GM19455 (cell line): ENCODE data around the gene RRM2.
"Not testable (repeated sequence)": the region's sequence is repeated elsewhere in the genome, so short reads cannot be mapped to it uniquely, and the experiment has no call there.

Experiments used
- ATAC-seq: cut with Tn5 transposase; IDR thresholded peaks from one replicate; pipeline ENCODE4 v1.9.1; 2021; ENCODE audit not compliant: unreplicated experiment

The RRM2 gene

GRCh38 chr2:10132043-10132575 lies 9.6 kb downstream of the RRM2 start:
- ATAC-seq = no peak

GRCh38 chr2:10132596-10132995 lies 10.1 kb downstream of the RRM2 start:
- ATAC-seq = no peak

DNA sequence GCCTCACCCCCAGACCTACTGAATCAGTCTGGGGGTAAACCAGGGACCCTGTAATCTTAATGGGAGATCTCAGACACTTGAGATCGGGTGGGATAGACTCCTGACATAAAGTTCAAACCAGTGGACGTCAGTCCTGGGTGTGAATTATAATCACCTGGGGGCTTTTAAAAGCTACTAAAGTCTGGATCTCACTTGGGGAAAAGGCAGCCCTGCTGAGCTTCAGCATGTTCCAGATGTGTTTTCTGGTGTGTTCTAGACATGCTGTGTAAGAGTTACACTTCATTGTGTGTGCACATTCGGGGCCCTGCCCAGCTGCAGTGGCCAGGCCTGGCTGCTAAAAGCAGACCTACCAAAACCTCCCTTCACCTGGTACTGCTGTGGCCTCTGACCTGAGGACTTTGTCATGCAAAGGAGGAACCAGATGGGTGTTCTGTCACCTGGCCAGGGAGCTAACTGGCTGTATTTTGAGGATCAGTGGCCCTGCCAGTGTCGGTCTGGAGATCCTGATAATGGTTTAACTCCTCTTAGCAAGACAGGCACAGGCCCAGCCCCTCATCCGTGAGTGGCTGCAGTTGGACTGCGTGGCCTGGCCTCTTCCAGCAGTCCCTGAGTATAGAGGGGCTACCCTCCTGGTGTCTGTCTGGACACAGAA lies 10.6 kb downstream of the RRM2 start:
- no peak for ATAC-seq

DNA sequence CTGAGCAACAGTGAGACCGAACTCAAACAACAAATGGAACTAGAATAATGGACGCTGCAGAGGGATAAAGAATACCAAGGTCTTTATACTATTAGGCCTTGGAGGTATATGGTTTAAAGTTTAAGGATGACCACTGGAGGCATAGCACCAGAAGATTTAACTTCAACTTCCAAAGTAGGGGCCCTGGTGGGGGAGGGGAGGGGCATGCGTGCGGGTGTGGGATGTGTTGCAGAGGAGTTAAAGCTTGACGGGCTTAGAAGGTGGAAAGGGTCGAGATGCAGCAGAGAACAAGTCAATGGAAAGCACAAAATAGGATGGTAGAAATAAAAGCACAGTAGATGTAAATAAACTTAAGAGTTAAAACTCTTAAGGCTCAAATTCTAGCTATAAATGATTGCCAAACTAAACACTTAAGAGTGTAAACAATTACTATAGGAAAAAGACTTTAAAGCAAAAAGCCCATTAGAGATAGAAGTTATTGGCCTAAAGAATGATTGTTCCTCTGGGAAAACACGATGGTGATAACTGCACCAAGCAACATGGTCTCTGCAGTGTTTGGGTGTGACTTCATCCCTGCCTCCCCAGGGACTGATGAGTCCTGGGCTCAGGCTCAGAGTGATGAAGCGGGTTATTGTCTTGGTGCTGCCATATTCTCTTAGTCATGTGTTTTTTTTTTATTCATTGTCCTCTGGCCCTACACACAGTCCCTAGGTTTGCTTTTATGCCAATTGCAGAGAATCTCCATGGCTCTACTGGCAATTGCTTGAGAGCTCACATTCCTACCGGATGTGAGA lies 13.0 kb downstream of the RRM2 start:
- no peak for ATAC-seq

GRCh38 chr2:10136101-10136934 lies 13.8 kb downstream of the RRM2 start:
- no peak for ATAC-seq

GRCh38 chr2:10137053-10137843 lies 14.7 kb downstream of the RRM2 start:
- ATAC-seq = no peak

DNA sequence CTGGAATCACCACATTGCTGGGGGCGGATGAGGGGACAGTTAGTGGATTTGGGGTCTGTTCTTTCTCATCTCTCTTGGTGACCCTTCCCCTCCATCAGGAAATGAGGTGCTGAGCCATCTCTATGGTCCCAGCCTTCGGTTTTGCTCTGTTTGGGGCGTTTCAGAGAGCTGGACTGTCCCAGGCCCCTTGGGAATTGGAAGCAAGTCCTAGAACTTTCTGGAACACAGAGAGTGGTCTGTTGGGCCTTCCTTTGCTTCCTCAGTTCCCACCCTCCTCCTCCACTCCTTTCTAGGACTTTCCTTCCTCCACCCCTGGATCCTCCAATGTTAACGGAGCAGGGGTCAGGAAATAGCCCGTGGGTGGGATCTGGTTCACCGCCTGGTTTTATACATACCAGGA lies 17.0 kb downstream of the RRM2 start:
- ATAC-seq = no peak

DNA sequence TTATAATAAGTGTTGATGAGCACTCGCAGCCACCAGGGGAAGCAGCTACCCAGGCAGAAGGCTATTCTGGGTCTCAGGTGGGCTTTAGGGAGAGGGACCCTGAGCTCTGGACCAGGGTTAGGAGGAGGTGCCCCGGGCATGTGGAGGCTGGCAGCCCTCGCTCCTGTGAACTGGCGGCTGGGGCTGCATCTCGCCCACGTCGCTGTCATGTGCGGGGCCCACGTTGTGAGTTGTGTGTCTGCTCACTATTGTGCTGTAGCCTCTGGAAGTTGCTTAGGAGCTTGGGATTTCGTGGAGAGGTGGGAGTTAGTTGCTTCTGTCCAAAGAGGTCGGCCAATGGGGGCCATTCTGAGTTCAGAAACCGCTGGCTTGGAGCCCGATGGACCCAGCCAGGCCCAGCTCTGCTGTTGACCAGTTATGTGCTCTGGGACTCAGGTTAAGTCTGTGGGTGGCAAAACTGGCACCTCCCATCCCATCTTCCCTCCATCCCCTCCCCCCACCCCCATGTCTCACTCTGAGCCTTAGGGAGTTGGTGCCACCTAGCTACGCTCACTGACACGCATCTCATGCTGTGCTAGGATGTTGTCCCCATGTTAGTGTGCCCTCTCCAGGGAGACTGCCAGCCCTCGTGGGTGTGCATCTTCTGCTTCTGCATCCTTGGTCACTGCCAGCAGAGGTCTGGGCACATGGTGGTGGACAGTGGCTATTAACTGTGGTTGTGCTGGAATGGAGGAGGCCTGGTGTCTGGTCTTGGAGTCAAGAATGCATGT lies 18.5 kb downstream of the RRM2 start:
- no peak for ATAC-seq

DNA sequence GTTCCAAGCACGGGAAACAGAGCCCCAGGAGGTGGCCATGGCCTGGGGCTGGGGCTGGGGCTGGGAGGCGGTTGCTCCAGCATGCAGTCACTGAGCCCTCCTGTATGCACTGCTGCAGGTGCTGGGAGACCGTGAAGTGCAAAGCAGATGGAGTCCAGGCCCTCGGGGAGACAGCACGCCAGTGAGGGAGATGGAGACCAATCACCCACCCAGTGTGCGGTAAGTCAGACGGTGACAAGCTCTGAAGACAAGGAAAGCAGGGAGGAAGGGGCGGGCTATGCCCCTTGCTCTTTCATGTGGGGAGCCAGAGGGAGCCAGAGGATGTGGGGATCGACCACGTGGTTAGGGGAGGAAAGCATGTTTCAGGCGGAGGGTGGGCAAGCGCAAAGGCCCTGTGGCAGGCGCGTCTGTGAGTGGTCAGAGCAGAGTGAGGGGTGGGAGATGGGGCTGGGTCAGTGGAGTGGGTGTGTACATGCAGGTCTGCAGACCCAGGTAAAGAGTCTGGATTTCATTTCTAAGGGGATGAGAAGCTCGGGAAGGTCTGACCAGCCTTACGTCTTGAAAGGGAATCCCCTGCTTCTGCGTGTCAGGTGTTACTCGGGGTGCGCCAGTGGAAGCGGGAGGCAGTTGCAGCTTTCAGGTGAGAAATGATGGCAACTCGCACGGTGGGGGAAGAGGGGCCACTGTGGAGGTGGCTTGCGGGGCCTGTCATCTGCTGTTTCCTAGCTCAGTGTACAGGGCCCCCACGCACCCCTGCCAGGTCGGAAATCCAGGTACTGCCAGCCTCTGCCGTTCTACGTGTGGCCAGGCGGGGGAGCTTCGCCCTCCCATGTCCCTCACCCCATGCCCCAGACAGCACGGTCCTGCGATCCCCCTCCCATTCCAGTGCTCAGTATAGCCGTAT lies 19.4 kb downstream of the RRM2 start:
- no peak for ATAC-seq

- ATAC-seq = no peak
These were observed 20.1 kb downstream of the RRM2 start for GRCh38 chr2:10142640-10142965.

- no peak for ATAC-seq
These were observed 22.4 kb downstream of the RRM2 start for GRCh38 chr2:10144771-10145518.

DNA sequence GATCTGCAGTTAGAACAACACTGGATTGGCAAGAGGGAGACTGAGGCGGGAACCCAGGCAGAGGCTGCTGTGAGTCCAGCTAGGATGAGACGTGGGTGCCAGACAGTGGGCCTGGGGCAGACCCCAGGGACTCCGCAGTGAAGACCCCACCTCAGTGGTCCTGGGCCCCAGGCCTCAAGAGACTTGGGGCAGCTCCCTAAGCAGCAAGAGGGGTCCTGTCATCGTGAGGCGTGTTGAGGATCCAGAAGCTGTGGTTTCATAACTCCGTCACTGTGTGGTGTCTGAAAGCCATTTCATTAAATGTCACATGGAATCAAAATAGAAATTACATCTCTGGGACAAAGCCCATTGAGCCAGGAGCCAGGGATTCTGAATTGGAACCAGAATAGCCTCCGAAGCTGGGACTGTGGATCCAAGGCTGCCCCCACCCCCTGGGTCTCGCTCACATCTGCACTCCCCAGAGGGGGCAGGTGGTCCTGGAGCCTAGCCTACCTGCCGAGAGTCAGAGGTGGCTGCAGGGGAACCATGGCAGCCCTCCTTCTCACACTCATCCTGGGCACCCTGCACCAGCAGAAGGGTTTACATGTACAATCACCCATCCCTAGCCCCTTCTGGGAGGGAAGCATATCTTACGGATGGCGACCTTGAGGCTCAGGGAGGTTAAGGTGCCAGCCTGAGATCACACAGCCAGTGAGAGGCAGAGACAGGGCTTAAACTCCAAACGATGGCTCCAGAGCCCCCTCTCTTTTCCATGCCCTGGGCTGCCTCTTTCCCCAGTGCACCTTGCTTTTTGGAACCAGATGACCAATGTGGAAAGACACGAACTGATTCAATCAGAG lies 23.2 kb downstream of the RRM2 start:
- ATAC-seq = no peak

DNA sequence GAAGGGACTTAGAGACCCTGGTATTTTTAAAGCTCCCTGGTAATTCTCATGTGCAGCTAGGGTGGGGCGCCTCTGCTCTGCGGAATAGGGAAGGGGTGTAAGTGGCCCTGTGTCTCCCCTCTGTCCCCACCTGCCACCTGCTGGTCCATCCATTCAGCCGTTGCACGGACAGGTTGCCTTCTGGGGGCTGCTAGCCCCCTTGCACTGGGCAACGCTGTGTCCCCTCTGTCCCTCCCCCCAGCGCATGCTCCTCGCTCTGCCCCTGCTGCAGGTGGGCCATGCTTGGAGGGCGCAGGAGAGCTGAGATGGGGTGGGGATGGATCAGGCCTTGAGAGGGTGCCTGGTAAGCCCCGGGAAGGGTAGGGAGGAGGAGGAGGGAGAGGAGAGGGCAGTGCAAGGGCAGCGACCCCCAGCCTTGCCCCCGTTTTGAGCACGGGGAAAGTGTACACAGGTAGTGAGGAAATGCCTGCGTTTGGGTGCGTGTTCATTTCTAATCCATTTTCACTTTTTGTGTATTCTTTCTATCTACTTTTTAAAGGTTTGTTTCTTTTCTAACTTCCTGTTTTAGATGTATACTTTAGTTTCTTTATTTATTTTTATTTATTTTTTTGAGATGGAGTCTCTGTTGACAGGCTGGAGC lies 23.9 kb downstream of the RRM2 start:
- ATAC-seq = no peak

- not testable (repeated sequence) for ATAC-seq
These were observed 24.6 kb downstream of the RRM2 start for GRCh38 chr2:10147050-10147660.

- no peak for ATAC-seq
These were observed 25.7 kb downstream of the RRM2 start for GRCh38 chr2:10148268-10148667.

DNA sequence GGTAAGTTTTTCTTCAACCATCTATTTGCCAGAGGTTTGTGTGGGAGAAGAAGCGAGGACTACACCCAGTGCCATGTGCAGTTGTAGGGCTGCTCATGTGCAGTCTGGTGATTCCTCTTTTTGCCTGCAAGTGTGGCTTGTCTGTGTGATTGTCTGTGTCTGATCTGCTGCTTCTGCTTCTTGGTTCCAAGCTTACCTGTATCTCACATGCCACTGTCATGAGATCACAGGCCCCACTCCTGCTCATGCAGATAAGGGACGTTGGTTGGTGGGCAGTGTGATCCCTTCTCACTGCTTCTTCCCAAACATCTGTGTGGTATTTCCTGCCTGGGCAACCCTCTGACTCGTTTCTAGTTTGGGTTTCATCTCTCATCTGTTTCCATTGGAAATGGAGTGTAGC lies 27.1 kb downstream of the RRM2 start:
- no peak for ATAC-seq

GRCh38 chr2:10150436-10150835 lies 27.9 kb downstream of the RRM2 start:
- ATAC-seq = no peak
